Panc1 (cell line): ENCODE data around the gene RPL14. TPM values are rescaled to one million over a fixed set of nuclear protein-coding genes. Genes with fewer than 3 reads are reported as not detected.

Experiments
- ATAC-seq: fragments of 200-7000 bp; cut with Tn5 transposase; 2 replicates; pipeline ENCODE4 v1.9.1; 2020; ENCODE audit warnings: mild to moderate bottlenecking, moderate library complexity
- BruUV-seq: library from RNA; stranded (reverse); fragments of 400-500 nt; replicated peaks from 2 replicates; lab custom pipeline; 2021; lab: Mats Ljungman, UMichigan
- CTCF ChIA-PET: fragments of 300-600 bp; sonication (Branson Sonifier 250); formaldehyde crosslinking; loops from one replicate; lab custom pipeline; 2022; ENCODE audit warnings: antibody characterized with exemption; lab: Charles Lee
- POLR2A ChIA-PET: fragments of 300-600 bp; sonication (Branson Sonifier 250); formaldehyde crosslinking; loops from one replicate; lab custom pipeline; 2022; ENCODE audit warnings: antibody characterized with exemption; lab: Charles Lee
- DNase-seq: peaks from one replicate; pipeline ENCODE4 v3.0.0-alpha.2; 2010; ENCODE audit warnings: low read depth, low spot score
- H3K27ac ChIP-seq: 2 replicates; pipeline ENCODE4 v1.5.1; 2011; ENCODE audit warnings: mild to moderate bottlenecking, low read length, inconsistent platforms
- H3K27me3 ChIP-seq: fragments of 200-500 bp; sonication (Bioruptor generic); 2 replicates; pipeline ENCODE4 v1.6.0; 2014; ENCODE audit warnings: low read length, inconsistent platforms; ENCODE audit not compliant: control insufficient read depth, insufficient read depth
- H3K36me3 ChIP-seq: fragments of 200-500 bp; sonication (Bioruptor generic); 2 replicates; pipeline ENCODE4 v1.5.1; 2014; ENCODE audit warnings: inconsistent platforms, mild to moderate bottlenecking, low read length, moderate library complexity; ENCODE audit not compliant: control insufficient read depth, insufficient read depth
- H3K4me1 ChIP-seq: 2 replicates; pipeline ENCODE4 v1.5.1; 2011; ENCODE audit warnings: inconsistent platforms, mild to moderate bottlenecking, low read length, moderate library complexity; ENCODE audit not compliant: control insufficient read depth, insufficient read depth
- H3K4me3 ChIP-seq, 2 experiments: 2 replicates each; pipeline ENCODE4 v1.5.1; 2011 to 2012; ENCODE audit warnings: low read depth in 2 of 2, low read length in 2 of 2, mild to moderate bottlenecking in 2 of 2, inconsistent platforms in 1 of 2, moderate library complexity in 1 of 2
- H3K9me3 ChIP-seq: fragments of 200-500 bp; sonication (Bioruptor generic); 2 replicates; pipeline ENCODE4 v1.5.1; 2014; ENCODE audit warnings: low read depth, mild to moderate bottlenecking, inconsistent platforms, low read length, moderate library complexity; ENCODE audit not compliant: control insufficient read depth, insufficient read depth
- CTCF ChIP-seq: fragments of 450-650 bp; IDR thresholded peaks from 2 replicates; pipeline ENCODE4 v1.5.1; 2017; ENCODE audit warnings: mild to moderate bottlenecking
- POLR2AphosphoS5 ChIP-seq: IDR thresholded peaks from 2 replicates; pipeline ENCODE4 v1.6.1; 2012; ENCODE audit warnings: mild to moderate bottlenecking, low read depth, low read length, moderate library complexity
- REST ChIP-seq, 2 experiments: IDR thresholded peaks; 2 replicates each; pipeline ENCODE4 v1.6.1; 2011 to 2012; ENCODE audit warnings: low read depth in 2 of 2, control low read depth in 1 of 2, low read length in 1 of 2, mild to moderate bottlenecking in 1 of 2, moderate library complexity in 1 of 2; ENCODE audit not compliant: insufficient read depth in 1 of 2
- SIN3A ChIP-seq: IDR thresholded peaks from 2 replicates; pipeline ENCODE4 v1.6.1; 2012; ENCODE audit warnings: low read depth, mild to moderate bottlenecking, low read length, moderate library complexity, borderline replicate concordance; ENCODE audit not compliant: insufficient read depth
- TCF7L2 ChIP-seq: IDR thresholded peaks from 2 replicates; pipeline ENCODE4 v1.6.1; 2011; ENCODE audit warnings: mild to moderate bottlenecking, low read depth, low read length, inconsistent platforms
- in situ Hi-C: cut with HindIII; loops from 2 replicates; pipeline ENCODE4 v1.10.0; 2016; ENCODE audit warnings: low sequenced_read_pairs, low pct_unique_long_range_greater_than_20kb
- intact Hi-C: fragments of 100-400 bp; cut with micrococcal nuclease; formaldehyde crosslinking; loops from one replicate; pipeline ENCODE4 v1.10.0; 2022; ENCODE audit not compliant: unreplicated experiment
- total RNA-seq: library from RNA; stranded (reverse); gene quantifications from one replicate; pipeline ENCODE4 v1.2.1, GENCODE V29; 2021; ENCODE audit not compliant: unreplicated experiment

RPL14 gene
- total RNA-seq, 1 experiment from 2014 or later = 1,134 TPM

GRCh38 chr3:40477666-40478065, 20.5 kb downstream of the RPL14 start:
- Histone ChIP-seq H3K36me3 (no peaks in the 10 kb centered on the region), H3K4me1 (no peaks in the 10 kb centered on the region; the same call in 1 of the 2 replicates), H3K27me3 (no peaks in the 10 kb centered on the region), H3K9me3 (no peaks in the 10 kb centered on the region), H3K4me3 (peak overlapping the region; percentile 60 to 65), H3K27ac (peak overlapping the region; percentile 83; the same call in 1 of the 2 replicates)
- DNase-seq (no peak), ATAC-seq (no peak)
- CTCF ChIA-PET = no interaction called here
- in situ Hi-C loops = no loop called here
- intact Hi-C loops = no loop called here
- TF ChIP-seq REST (IDR thresholded peaks at IDR 0.05; ENCODE audit: insufficient read depth in 1 of 2, low read depth in 2 of 2, low read length in 1 of 2) (no peak), POLR2AphosphoS5 (no peak), SIN3A (no peak), TCF7L2 (no peak), CTCF (no peak)
- POLR2A ChIA-PET = interaction anchor here (0.6 kb wide), 2 partner anchors 24 to 1066 kb away, joined by 5 to 10 read pairs; no protein-coding TSS in a partner anchor
- BruUV-seq = no TSS peak

- TF ChIP-seq SIN3A (no peak), TCF7L2 (no peak), CTCF (no peak), REST (IDR thresholded peaks at IDR 0.05; ENCODE audit: insufficient read depth in 1 of 2, low read depth in 2 of 2, low read length in 1 of 2) (no peak), POLR2AphosphoS5 (no peak)
- DNase-seq = no peak
- ATAC-seq = no peak
- Histone ChIP-seq H3K27me3 (no peaks in the 10 kb centered on the region), H3K4me3 (no peak overlapping the region), H3K4me1 (no peaks in the 10 kb centered on the region), H3K36me3 (no peaks in the 10 kb centered on the region), H3K27ac (no peak overlapping the region), H3K9me3 (peaks cover 7% of the 10 kb centered on the region; the same call in 1 of the 2 replicates)
- ChIA-PET POLR2A (interaction anchor here (0.5 kb wide), 1 partner anchor 1340 kb away, joined by 3 read pairs; no protein-coding TSS in a partner anchor), CTCF (no interaction called here)
- in situ Hi-C loops (no loop called here), intact Hi-C loops (no loop called here)
- BruUV-seq = no TSS peak
Observed at GRCh38 chr3:40487172-40487571, 30.0 kb downstream of the RPL14 start.
